GM18526 (cell line): Measurements from ENCODE around the gene PTPRC.

ENCODE experiments used
- POLR2A ChIP-seq: IDR thresholded peaks from 3 replicates; pipeline ENCODE4 v1.6.1; 2011; ENCODE audit not compliant: insufficient read length; ENCODE audit errors: extremely low read depth

PTPRC gene

GRCh38 chr1:198734323-198735008 lies 95.6 kb downstream of the PTPRC start:
- TF ChIP-seq POLR2A: no peak

GRCh38 chr1:198741744-198742143 lies 102.9 kb downstream of the PTPRC start:
- TF ChIP-seq POLR2A: no peak

GRCh38 chr1:198747127-198747526 lies 108.3 kb downstream of the PTPRC start:
- TF ChIP-seq POLR2A: no peak

GRCh38 chr1:198749279-198749678 lies 110.4 kb downstream of the PTPRC start:
- no peak for TF ChIP-seq POLR2A

- TF ChIP-seq POLR2A: no peak
Observed at GRCh38 chr1:198750081-198750480, 111.2 kb downstream of the PTPRC start.

GRCh38 chr1:198751741-198752140 lies 112.9 kb downstream of the PTPRC start:
- no peak for TF ChIP-seq POLR2A

GRCh38 chr1:198754670-198755069 lies 115.8 kb downstream of the PTPRC start:
- no peak for TF ChIP-seq POLR2A

GRCh38 chr1:198755715-198756114 lies 116.9 kb downstream of the PTPRC start:
- no peak for TF ChIP-seq POLR2A

GRCh38 chr1:198756470-198756869 lies 117.6 kb downstream of the PTPRC start:
- no peak for TF ChIP-seq POLR2A

GRCh38 chr1:198761859-198762616 lies 123.2 kb downstream of the PTPRC start:
- no peak for TF ChIP-seq POLR2A

GRCh38 chr1:198763298-198763714 lies 124.5 kb downstream of the PTPRC start:
- TF ChIP-seq POLR2A: no peak

GRCh38 chr1:198764748-198765147 lies 125.9 kb downstream of the PTPRC start:
- TF ChIP-seq POLR2A: no peak

GRCh38 chr1:198765416-198765815 lies 126.6 kb downstream of the PTPRC start:
- no peak for TF ChIP-seq POLR2A

GRCh38 chr1:198771563-198772153 lies 132.8 kb downstream of the PTPRC start:
- no peak for TF ChIP-seq POLR2A

GRCh38 chr1:198772626-198773025 lies 133.8 kb downstream of the PTPRC start:
- TF ChIP-seq POLR2A: no peak

- no peak for TF ChIP-seq POLR2A
Observed at GRCh38 chr1:198773030-198773429, 134.2 kb downstream of the PTPRC start.
